WI38 (cell line): Measurements from ENCODE around the gene LRP1B.

Source experiments
- H3K4me3 ChIP-seq: 2 replicates; pipeline ENCODE4 v1.5.1; 2011; ENCODE audit warnings: low read depth, mild to moderate bottlenecking, control low read depth, low read length
- CTCF ChIP-seq: IDR thresholded peaks from 2 replicates; pipeline ENCODE4 v1.5.1; 2012; ENCODE audit warnings: low read depth, mild to moderate bottlenecking, control low read depth, low read length

Gene LRP1B

GRCh38 chr2:140338795-140339194, 1792.0 kb downstream of the LRP1B start:
- no peak overlapping the region for H3K4me3 ChIP-seq
- no peak for TF ChIP-seq CTCF

- TF ChIP-seq CTCF, result no peak
- H3K4me3 ChIP-seq, result no peak overlapping the region
Observed at GRCh38 chr2:140337061-140337460, 1793.8 kb downstream of the LRP1B start.

- H3K4me3 ChIP-seq, result no peak overlapping the region
- TF ChIP-seq CTCF, result no peak
Observed at GRCh38 chr2:140316345-140316744, 1814.5 kb downstream of the LRP1B start.

- TF ChIP-seq CTCF, result no peak
- H3K4me3 ChIP-seq, result no peak overlapping the region
Observed at GRCh38 chr2:140311905-140312304, 1818.9 kb downstream of the LRP1B start.

- H3K4me3 ChIP-seq, result no peak overlapping the region
- TF ChIP-seq CTCF, result no peak
Observed at GRCh38 chr2:140308706-140309105, 1822.1 kb downstream of the LRP1B start.

- no peak overlapping the region for H3K4me3 ChIP-seq
- TF ChIP-seq CTCF, result no peak
Observed at GRCh38 chr2:140307532-140307931, 1823.3 kb downstream of the LRP1B start.

GRCh38 chr2:140295767-140296166, 1835.0 kb downstream of the LRP1B start:
- TF ChIP-seq CTCF, result no peak

More at GRCh38 chr2:140295767-140296166, 1835.0 kb downstream of the LRP1B start:
- no peak overlapping the region for H3K4me3 ChIP-seq
